Motor neuron (in vitro differentiated cells): Measurements from ENCODE around the gene RBMS3. TPM values are rescaled to one million over a fixed set of nuclear protein-coding genes. Genes with fewer than 3 reads are reported as not detected.
A peak's percentile ranks its signal among the peaks of the same experiment; 100 is the strongest.

ENCODE experiments used
- ATAC-seq, 8 experiments: fragments of 200-7000 bp; cut with Tn5 transposase; replicated peaks in 6 of 8; 2 replicates each; pipeline ENCODE4 v1.8.0; 2021; ENCODE audit warnings: mild to moderate bottlenecking in 8 of 8, moderate library complexity in 8 of 8
- H3K27ac ChIP-seq, 2 donors: fragments of 250-450 bp; sonication (Bioruptor Pico); 2 replicates each; pipeline ENCODE4 v1.9.0; 2021; ENCODE audit warnings: antibody characterized with exemption in 2 of 2, mild to moderate bottlenecking in 2 of 2, moderate library complexity in 1 of 2
- H3K4me1 ChIP-seq, 2 donors: fragments of 250-450 bp; sonication (Bioruptor Pico); replicated peaks in 1 of 2; 2 replicates each; pipeline ENCODE4 v1.6.1; 2021; ENCODE audit warnings: antibody characterized with exemption in 2 of 2, mild to moderate bottlenecking in 2 of 2, moderate library complexity in 1 of 2
- H3K4me3 ChIP-seq, 5 donors: fragments of 250-450 bp; sonication (Bioruptor Pico); 2 replicates each; pipeline ENCODE4 v1.9.0; 2021; ENCODE audit warnings: antibody characterized with exemption in 5 of 5, mild to moderate bottlenecking in 5 of 5, moderate library complexity in 4 of 5
- WGBS, 10 experiments: fragments of 450-650 bp; shearing (Covaris generic); methylation state at CpG; one replicate each; pipeline ENCODE4 v1.0.0; 2022; 5-methylcytosine and 5-hydroxymethylcytosine counted together
- in situ Hi-C, 9 experiments: fragments of 400-800 bp; cut with MboI; loops; one replicate each; pipeline ENCODE4 v1.15.0; 2021; ENCODE audit warnings: low sequenced_read_pairs in 9 of 9, low pct_unique_long_range_greater_than_20kb in 2 of 9; ENCODE audit not compliant: unreplicated experiment in 9 of 9
- total RNA-seq, 8 experiments: library from RNA; unstranded; fragments of 300-600 nt; gene quantifications; 2 replicates each; pipeline versions ENCODE4 v1.2.3 to v1.2.4, GENCODE V29; 2022

Gene RBMS3
- total RNA-seq, 8 experiments from 2014 or later = 11.0 to 63.7 (median 16.7) TPM

- Histone ChIP-seq H3K4me3 (no peak overlapping the region), H3K4me1 (no peaks in the 10 kb centered on the region), H3K27ac (no peak overlapping the region)
- no peak for ATAC-seq
- in situ Hi-C loops = no loop called here
- 68 to 100% (median 92%) methylated on average over 2 to 7 of the region's 8 CpGs; no CpG with 5 or more reads in 3 of the 10 experiments for WGBS, 10 experiments
These were observed 428.0 kb downstream of the RBMS3 start for GRCh38 chr3:29708884-29709283.

- 29 to 100% (median 86%) methylated on average over 1 to 3 of the region's 3 CpGs; no CpG with 5 or more reads in 2 of the 10 experiments for WGBS, 10 experiments
- H3K4me1 ChIP-seq = peaks cover 3 to 9% of the 10 kb centered on the region in 2 donors
- in situ Hi-C loops = no loop called here
- H3K27ac ChIP-seq = no peak overlapping the region
- H3K4me3 ChIP-seq = no peak overlapping the region
- no peak for ATAC-seq
These were observed 430.4 kb downstream of the RBMS3 start for GRCh38 chr3:29711255-29711771.

DNA sequence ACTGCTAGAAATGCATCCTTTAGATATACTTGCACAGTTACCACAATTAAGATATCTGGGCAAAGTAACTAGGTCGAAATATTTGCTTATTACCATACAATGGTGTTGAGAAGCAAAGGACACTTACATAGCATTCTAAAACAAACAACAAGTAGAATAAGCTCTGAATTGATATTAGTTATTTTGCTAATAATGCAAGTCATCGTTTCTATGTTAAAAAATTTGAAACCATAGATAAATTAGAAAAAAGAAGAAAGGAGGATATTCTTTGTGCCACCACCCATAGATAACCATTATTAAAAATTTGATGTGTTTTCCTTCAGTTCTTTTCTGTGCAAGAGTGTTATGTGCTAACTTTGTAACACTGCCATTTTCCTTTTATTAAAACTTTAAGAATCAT lies 435.3 kb downstream of the RBMS3 start:
- in situ Hi-C loops = no loop called here
- Histone ChIP-seq H3K4me1 (peaks cover 3 to 9% of the 10 kb centered on the region in 2 donors), H3K27ac (no peak overlapping the region), H3K4me3 (no peak overlapping the region)
- no peak for ATAC-seq
- WGBS, 10 experiments = 56 to 100% (median 92%) methylated on average over 1 to 2 of the region's 2 CpGs

DNA sequence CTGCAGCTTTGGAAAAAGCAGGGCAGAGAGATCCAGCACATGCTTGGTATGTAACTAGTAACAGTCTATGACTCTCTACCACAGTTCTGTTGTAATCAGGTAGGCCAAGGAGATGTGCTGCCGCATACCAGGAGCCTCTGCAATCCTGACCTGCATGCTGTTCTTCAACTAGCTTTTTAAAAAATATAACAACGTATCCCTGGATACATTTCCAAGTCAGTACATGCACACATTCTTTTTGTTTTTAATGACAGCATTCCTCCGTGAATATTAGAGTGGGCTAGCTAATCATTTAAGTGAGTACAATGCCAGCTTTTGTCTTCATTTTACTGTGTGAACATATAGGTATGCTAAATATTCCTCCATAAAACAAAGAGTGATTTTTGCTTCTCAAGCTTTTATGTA lies 437.8 kb downstream of the RBMS3 start:
- Histone ChIP-seq H3K4me3 (no peak overlapping the region), H3K4me1 (peaks cover 4 to 12% of the 10 kb centered on the region in 2 donors), H3K27ac (no peak overlapping the region)
- in situ Hi-C loops = no loop called here
- ATAC-seq = peak in 1 of 8 experiments; percentile 59
- WGBS, 10 experiments = 6 to 86% (median 65%) methylated on average over 1 to 3 of the region's 3 CpGs; no CpG with 5 or more reads in 2 of the 10 experiments

- Histone ChIP-seq H3K27ac (no peak overlapping the region), H3K4me3 (no peak overlapping the region), H3K4me1 (peaks cover 3 to 4% of the 10 kb centered on the region in 2 donors)
- in situ Hi-C loops = no loop called here
- ATAC-seq = peak in 2 of 8 experiments; percentile 27 to 49
- 11 to 83% (median 72%) methylated on average over 1 to 3 of the region's 3 CpGs; no CpG with 5 or more reads in 1 of the 10 experiments for WGBS, 10 experiments
These were observed 439.8 kb downstream of the RBMS3 start for GRCh38 chr3:29720665-29721064.

DNA sequence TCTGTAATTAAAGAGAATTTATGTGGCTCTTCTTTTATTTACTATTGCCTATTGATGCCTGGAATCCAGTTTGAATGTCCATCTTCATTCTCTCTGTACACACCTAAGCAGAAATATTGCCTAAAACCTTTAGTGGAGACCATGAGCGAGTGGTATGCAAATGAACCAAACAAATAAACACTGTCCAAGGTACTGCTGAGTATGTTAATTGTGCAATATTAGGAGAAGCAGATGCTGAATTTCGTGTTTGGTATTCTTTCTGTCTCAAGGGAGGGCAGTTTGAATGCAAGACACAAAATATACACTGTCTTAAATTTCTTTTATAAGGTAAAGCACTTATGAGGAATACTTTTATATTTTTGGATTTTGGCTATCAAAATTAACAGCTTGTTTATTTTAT lies 440.9 kb downstream of the RBMS3 start:
- in situ Hi-C loops = no loop called here
- H3K4me1 ChIP-seq = peaks cover 3 to 4% of the 10 kb centered on the region in 2 donors
- 35 to 100% (median 79%) methylated on average over 2 of the region's 2 CpGs; no CpG with 5 or more reads in 1 of the 10 experiments for WGBS, 10 experiments
- no peak overlapping the region for H3K27ac ChIP-seq
- no peak overlapping the region for H3K4me3 ChIP-seq
- peak in 3 of 8 experiments; percentile 17 to 61 (median 50) for ATAC-seq

DNA sequence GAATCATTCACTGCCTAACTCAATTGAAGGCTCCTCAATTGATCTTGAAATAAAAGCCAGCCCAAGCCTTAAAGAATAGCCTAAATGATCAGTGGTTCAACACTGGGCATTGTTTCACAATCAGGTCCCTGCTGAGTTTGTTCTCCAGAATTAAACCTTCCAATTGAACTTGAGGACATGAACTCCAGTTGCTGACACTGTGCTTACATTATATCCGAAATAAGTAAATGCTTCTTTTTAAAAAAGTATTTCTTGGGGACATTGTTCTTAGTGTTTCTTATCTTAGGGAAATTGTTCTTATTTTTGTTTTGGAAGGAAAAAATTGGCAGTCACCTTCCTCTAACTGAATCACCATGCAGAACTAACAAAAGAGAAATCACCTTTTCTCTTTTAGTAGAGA lies 450.2 kb downstream of the RBMS3 start:
- Histone ChIP-seq H3K4me3 (no peak overlapping the region), H3K27ac (no peak overlapping the region), H3K4me1 (no peaks in the 10 kb centered on the region)
- WGBS, 10 experiments = 29 to 100% (median 87%) methylated on average over 1 of the region's 1 CpG; no CpG with 5 or more reads in 2 of the 10 experiments
- ATAC-seq = no peak
- in situ Hi-C loops = no loop called here

GRCh38 chr3:29741231-29741630 lies 460.4 kb downstream of the RBMS3 start:
- ATAC-seq = no peak
- no peak overlapping the region for H3K4me3 ChIP-seq
- 50 to 100% (median 100%) methylated on average over 1 of the region's 1 CpG; no CpG with 5 or more reads in 3 of the 10 experiments for WGBS, 10 experiments
- no peak overlapping the region for H3K27ac ChIP-seq
- H3K4me1 ChIP-seq = no peaks in the 10 kb centered on the region
- in situ Hi-C loops = no loop called here

DNA sequence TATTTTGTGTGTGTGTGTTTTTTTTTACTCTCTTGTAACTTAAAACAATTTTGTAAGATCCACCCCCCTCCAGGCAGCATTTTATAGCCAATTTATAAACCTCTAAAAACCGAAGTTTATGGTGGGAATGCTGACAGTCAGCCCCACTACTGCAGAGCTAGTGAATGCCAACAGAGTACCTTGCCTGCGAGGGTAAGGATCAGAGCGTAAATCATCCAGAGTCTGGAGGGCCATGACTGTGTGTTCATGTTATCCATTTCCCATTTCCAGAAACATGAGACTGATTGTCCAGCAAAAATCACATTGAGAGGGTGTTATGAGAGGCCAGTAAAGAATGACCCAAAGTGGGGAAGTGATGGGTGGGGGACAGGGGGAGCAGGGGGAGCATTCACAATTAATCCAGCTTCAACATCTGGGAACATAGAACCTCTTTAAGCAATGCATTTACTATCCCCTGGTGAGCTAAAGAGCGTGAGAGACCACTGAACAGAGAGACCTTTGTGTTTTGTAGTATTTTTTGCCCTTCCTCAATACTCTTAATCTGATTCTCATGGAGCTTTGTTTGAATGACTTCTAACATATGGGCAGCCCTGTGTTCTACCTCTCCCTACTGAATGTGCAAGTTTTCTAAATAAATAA lies 464.5 kb downstream of the RBMS3 start:
- peak in 1 of 8 experiments; percentile 16 for ATAC-seq
- no peak overlapping the region for H3K27ac ChIP-seq
- WGBS, 10 experiments = 40 to 100% (median 72%) methylated on average over 1 to 4 of the region's 4 CpGs; no CpG with 5 or more reads in 2 of the 10 experiments
- in situ Hi-C loops = no loop called here
- H3K4me3 ChIP-seq = no peak overlapping the region
- no peaks in the 10 kb centered on the region for H3K4me1 ChIP-seq

DNA sequence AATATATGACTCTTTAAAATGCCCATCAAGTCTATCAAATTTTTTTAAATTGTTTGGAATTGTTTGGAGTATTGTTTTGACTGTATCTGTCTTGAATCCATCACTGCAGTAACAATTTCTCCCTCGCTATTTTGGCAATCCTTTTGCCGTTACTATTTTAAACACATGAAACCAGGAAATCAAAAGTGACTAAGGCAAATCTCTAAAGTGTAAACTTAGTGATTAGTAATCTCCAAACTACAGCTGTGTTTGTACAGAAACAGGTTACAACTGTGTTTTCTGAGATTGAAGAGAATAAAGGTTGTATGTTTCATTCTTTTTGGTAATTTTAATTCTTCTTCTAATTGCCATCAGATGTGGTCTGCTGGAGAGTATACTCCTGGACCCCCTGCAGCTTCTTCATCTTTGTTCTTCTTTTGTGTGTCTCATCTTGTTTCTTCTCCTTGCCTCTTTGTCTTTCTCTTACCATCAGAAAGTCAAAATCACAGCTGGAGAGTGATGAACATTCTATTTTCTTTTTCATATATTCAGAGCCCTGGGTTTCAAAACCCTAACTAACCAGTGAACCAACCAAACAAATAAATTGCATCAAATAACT lies 465.4 kb downstream of the RBMS3 start:
- no peaks in the 10 kb centered on the region for H3K4me1 ChIP-seq
- in situ Hi-C loops = no loop called here
- ATAC-seq = no peak
- WGBS, 10 experiments = 67 to 100% (median 100%) methylated on average over 1 to 2 of the region's 2 CpGs; no CpG with 5 or more reads in 1 of the 10 experiments
- H3K27ac ChIP-seq = no peak overlapping the region
- no peak overlapping the region for H3K4me3 ChIP-seq

GRCh38 chr3:29747991-29748390 lies 467.1 kb downstream of the RBMS3 start:
- ATAC-seq = no peak
- H3K4me1 ChIP-seq = no peaks in the 10 kb centered on the region
- H3K27ac ChIP-seq = no peak overlapping the region
- no peak overlapping the region for H3K4me3 ChIP-seq
- in situ Hi-C loops = no loop called here

GRCh38 chr3:29751647-29752314 lies 470.9 kb downstream of the RBMS3 start:
- Histone ChIP-seq H3K4me3 (no peak overlapping the region), H3K4me1 (no peaks in the 10 kb centered on the region), H3K27ac (no peak overlapping the region)
- no peak for ATAC-seq
- WGBS, 10 experiments = 79 to 100% (median 85%) methylated on average over 1 to 9 of the region's 9 CpGs; no CpG with 5 or more reads in 4 of the 10 experiments
- in situ Hi-C loops = loop anchor here in 1 of 9 experiments (25.0 kb wide), 1 partner anchor 464 kb away; the partner anchor contains the start of gene RBMS3

GRCh38 chr3:29754346-29754745 lies 473.5 kb downstream of the RBMS3 start:
- H3K4me1 ChIP-seq = peaks cover 5 to 7% of the 10 kb centered on the region in 2 donors
- no peak overlapping the region for H3K4me3 ChIP-seq
- no peak overlapping the region for H3K27ac ChIP-seq
- ATAC-seq = no peak
- 83 to 100% (median 100%) methylated on average over 1 of the region's 1 CpG; no CpG with 5 or more reads in 5 of the 10 experiments for WGBS, 10 experiments
- in situ Hi-C loops = loop anchor here in 1 of 9 experiments (25.0 kb wide), 1 partner anchor 467 kb away; the partner anchor contains the start of gene RBMS3
